GM21786 (cell line): ENCODE results near the gene DENND2D.
A peak's percentile ranks its signal among the peaks of the same experiment; 100 is the strongest.

Experiments
- ATAC-seq: cut with Tn5 transposase; IDR thresholded peaks from one replicate; pipeline ENCODE4 v1.9.1; 2021; ENCODE audit not compliant: unreplicated experiment

The DENND2D gene

DNA sequence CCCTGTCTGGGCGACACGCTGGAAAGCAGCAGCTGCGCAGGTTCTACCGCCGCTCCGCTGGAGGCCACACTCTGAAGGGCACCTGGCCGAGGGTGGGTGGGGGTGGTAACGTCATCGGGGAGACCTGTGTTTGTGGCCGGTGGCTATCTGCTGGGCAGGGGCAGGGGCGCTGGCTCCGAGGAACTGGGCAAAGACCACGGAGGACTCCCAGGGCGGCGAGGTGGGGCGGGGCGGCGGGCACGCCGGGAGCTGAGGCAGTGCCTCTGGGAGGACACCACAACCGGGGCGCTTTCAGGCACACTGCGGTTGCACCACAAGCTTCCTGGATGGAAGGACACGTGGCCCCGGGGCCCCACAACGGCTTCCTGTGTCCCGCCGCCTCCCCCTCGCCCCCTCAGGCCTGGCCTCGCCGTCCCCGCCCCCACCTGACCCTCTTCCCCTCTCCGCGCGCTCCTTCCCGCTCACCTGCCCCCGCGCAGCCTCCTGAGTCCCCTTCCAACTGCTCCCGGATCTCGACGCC, 3.3 kb upstream of the DENND2D start:
- ATAC-seq: peak; percentile 54

DNA sequence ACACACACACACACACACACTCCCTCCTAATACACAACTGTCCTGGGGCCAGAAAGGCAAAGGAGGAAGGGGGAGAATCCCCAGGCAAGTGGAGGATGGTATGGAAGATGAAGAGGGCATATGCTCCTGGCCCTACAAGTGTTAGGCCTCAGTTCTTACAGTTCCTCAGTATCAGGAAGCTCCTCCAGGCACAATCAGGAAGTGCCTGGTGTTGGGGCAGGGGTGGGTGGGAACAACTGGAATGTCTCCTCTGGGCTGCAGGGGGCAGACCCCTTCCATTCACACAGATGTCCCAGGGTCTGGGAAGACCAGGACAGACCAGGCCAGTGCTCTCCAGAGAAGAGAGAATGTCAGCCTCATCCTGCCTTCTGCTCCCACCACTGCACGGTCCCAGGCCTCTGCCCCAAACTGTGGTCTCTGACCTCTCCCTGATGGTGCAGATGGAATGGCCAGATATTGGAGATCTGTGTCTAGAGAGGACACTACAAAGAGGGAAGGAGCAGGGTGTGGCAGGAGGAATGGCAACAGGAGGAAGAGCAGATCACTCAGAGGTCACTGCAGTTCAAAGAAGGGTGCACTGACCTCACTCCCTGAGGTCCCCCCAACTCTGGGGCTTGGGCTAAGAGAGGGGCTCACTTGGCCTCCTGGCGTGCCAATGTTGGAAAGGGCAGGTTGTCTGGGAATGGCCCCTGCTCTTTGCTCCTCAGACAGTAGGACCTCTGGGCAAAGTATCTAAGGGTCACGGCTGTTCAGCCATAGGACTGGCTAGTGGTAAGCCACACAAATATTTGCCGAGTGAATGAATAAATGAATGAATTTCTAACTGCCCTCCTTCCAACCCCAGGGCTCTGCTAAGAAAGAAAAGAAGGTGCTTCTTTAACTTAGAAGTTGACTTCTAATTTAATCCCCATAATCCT, 2.5 kb upstream of the DENND2D start:
- ATAC-seq: no peak

DNA sequence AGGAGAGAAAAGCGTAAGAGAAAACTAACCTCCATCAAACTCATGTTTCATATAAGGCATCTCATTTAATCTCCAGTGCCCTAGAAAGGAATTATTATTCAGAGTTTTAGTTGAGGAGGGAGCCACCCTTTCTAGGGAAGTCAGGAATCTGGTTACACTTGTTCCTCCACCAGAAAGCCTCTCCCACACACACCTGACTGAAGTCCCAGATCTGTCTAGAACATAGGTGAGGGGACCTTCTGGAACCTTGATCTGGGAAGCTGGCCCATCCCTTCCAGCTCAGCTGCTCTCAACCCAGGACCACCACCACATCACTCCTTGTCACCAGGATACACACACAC, 1.9 kb upstream of the DENND2D start:
- ATAC-seq: no peak

DNA sequence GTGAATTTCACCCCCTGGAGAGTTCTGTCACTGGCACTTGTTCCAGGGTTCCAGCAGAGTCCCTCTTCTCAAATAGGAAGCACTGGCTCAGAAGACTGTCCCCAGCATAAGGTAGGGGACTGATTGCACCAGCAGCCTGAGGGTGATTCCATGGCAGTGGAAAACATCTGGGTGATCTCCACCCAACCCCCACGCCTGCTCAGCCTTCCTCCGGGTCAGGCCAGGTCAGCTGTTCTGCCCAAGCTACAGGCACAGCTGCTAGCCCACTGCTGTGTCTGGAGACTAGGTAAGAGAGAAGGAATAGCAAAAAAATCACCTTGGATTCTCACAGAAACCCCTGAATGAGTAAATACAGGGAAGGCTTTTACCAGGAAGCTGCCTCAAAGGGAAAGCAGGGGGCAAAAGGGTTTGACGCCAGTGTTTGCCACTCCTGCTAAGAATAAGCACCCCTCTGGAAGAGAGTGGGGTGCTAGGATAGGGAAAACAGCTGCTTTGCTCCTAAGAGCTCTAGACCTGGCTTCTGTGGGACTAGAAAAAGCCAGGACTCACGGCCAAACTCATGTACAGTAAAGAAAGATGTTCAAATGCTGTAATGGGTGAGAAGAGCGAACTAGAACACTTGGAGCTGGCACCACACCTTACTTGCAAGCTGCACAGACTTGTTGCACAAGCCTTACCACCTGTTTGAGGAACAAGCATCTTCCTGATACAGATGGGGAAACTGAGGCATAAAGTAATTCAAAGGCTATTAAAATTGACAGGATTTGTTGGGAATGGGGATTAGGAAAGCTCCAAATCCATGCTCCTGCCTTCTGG, 1.0 kb upstream of the DENND2D start:
- ATAC-seq: no peak

DNA sequence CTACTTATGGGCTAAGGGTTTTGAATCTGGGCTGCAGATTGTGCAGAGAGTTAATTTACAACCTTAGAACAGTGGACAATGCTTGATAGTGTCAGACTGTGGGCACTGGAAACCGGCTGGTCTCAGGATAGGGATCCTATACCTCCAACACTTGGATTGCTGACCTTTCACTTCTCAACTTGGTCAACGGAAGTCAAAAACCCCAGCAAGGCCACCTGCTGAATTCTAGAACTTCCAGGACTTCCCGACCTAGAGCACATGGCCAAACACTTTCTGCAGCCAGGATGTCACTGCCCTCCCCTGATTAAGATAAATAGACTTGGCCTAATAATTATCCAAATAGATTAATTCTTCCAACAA, 336 bp upstream of the DENND2D start:
- no peak for ATAC-seq

DNA sequence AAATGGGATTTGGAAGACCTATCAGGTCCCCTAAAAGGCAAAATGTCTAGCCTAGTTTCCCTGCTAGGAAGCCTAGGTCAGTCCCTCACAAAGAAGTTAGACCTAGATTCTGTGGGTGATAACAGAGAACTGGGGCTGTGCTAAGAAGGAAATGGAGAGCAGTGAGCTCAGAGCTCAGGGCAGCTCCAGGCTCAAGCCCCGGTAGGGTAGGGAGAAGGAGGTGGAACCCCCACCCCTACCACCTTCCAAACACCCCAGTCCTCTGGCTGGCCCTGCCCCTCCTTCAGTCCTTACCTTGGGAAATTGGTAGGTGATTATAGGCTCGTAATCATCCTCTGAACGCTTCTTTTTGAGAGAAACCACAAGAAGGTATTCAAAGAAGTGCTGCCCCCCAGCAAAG, 1.1 kb downstream of the DENND2D start:
- no peak for ATAC-seq

DNA sequence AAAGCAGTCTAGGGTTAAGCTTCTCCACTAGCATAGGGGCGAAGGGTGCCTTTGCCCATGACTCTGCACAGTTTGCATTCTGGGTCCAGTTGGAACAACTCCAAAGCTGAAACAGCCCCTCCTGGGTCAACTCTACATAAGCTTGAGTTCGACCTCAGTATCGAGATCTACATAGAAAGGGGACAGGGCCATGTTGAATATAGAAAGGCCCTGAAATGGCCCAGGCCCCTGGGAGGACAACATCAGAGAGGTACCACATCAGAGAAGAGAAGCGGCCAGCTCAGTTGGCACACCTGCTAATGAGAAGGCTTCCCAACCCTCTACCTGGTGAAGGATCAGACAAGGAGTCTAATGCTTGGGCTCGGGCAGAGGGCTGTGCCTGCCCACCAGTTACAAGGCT, 1.6 kb downstream of the DENND2D start:
- no peak for ATAC-seq

DNA sequence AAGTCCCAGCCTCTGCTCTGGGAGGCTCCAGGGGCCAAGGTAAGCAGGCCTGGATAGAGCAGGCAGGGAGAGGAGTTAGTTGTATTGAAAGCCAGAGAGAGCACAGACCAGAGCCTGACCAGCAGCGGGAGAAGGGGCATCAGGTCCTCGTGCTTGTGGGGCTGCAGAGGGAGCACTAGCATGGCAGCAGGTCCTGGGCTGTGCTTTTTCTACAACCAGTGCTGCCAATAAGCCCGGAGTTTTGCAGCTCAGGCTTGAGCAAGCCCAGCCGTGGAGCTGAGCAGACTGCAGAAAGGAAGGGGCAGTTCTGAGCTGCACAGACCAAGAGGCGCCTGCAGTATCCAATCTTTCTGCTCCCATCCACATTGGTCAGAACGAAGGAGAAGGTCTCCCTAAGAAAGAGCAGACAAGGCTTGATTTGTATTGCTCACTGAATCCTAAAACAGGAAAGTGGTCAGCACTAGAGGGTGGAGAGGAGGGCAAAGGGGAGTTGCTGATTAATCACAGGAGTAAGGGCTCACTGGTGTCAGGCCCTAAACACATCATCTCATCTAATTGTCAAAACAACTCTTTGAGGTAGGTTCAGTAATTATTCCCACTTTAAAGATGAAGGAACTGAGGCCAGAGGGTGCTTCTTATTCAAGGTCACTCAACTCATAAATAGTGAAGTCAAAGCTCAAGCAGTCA, 2.7 kb downstream of the DENND2D start:
- ATAC-seq: no peak

DNA sequence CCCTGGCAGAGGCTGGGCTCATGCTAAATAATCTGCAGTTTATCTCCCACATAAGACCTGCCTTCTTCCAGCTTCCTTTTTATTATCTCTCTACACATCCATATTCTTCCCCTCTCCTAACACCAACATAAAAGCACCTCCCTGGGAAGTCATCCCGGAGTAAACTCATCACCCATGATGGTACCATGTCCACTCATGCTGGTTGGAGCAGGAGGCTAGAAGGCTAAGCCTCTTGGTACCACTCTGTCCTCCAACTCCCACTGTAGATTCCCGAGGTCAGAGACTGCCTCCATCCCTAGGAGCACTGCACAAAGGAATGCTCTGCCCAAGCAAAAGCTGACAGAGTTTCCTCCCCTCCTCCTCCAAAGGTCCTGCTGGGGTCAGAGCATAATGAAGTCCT, 4.2 kb downstream of the DENND2D start:
- no peak for ATAC-seq

DNA sequence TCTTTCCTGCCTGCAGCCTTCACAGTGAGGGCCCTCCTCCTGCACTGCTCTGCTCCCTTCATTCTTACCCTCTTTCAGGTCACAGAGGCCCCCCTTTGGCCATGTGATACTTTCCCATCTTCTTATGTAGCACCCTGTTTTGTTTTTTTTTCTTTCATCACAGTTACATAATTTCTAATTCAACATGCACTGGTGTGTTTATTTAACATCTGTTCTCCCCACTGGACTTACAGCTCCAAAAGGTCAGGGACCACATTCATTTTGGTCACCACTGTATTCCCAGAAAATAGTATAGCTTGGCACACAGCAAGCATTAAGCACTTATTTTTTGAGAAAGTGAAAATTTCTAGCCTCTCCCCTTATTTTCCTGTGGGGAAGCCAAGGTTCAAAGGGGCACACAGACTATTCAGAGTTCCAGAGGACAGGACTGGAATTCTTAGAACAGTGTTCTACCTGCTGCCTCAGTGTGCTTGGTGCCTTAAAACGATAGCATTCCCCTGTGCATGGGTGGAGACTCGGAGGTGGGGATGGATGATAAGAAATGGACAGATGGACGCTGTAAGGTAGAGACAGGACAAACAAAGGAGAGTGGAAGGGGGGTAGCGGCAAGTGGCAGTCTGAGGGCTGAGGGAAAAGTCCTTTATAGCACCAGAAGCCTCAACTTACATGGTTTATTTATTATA, 5.3 kb downstream of the DENND2D start:
- no peak for ATAC-seq

DNA sequence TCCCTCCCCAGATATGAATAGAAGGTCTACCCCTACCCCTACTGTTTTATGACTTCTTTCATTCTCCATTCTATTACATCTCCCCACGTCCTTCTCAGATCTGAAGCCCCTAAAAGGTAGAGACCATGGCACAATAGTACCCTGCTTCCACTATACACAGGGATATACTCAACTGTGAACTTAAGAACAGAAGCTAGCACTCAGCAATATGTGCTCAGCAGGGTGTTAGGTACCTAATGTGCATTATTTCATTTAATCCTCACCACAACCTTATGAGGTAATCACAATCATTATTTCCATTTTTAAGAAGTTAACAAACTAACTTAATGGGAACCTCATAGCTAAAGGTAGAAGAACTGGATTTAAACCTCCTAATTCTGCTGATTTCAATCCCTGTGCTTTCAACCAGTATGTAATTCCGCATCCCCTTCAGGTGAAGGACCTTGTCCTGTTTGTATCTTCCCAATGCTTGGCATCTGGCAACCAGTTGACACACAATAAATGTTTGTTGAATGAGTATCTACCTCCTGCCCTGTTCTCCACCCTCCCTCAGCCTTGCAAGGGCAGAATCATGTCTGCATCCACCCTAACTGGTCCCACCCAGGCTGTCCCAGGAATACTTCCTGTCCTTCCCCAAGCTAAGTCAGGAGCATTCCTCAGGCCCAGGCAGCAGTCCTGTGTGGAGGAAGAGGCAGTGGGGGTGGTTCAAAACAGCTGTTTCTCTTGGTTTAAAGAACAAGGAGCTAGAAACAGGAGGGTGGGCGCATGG, 6.5 kb downstream of the DENND2D start:
- no peak for ATAC-seq

DNA sequence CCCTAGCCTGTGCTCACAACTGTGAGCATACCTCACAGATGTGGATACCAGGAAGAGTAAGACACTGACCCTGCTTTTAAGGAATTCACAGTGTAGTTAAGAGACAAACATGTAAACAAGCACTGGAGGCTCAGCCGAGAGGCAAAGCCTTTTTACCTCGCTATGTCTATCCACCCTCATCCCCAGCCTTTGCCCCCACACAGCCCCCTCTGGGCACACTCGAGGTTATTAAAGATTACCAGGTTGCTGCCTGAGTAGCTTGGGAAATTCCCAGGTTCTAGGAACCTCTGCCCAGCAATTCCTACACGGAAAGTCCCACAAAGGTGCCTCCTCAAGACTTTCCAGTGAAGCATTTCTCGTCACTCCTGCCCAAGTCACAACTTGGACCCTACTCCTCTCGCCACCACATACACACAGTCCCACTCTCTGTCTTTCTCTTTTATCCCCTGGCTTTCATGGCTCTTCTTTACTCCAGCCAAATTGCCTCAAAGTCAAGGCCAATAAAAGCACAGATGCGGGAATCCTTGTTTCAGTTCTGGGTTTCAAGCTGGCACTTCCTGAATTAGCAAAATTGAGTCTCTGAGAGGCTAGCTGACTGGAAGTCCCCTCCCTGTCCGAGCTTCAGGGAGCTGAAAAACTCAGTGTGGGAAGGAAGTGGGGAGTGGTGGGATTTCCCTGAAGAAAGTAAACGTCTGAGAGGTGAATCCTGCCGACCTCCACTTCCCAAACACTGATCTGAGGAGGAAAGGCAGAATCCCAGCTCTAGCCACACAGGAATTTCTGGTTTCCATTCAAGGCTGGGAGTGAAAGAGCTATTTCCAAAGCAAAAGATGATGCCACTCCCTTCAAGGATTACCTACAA, 7.6 kb downstream of the DENND2D start:
- ATAC-seq: peak; percentile 36

DNA sequence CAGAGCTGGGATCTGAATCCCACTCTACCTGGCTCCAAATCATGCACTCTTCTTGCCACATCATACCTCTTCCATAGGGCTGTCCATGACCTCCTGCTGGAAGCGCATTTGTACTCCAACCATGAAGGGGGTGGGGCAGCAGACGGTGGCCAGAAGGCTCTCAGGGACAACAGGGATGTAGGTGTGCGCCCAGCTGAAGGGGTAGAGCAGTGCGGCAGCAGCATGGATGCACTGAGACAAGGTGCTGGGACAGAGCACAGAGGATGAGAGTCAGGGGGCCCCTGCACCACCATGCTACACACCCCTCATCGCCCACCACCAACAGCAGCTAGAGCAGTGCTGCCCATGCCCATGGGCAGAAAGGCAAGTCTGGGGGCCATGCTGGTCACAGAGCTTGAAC, 8.4 kb downstream of the DENND2D start:
- ATAC-seq: no peak

DNA sequence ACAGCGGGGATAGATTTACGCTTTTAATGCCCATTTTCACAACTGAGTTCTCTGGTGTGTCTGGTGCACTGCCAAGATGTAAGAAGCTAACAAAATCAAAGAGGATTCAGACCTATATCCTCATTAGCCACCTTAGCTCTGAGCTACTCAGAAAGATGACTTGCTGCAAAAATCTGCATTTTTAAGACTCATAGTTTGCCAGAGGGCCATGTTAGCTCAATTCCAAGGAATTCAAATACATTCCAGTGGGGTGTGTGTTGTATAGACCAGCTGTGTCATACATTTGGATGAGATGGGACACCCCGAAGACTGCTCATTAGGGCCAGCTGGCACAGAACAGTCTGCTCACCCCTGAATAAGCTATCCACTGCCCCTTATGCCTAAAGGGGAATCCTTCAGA, 8.9 kb downstream of the DENND2D start:
- no peak for ATAC-seq

DNA sequence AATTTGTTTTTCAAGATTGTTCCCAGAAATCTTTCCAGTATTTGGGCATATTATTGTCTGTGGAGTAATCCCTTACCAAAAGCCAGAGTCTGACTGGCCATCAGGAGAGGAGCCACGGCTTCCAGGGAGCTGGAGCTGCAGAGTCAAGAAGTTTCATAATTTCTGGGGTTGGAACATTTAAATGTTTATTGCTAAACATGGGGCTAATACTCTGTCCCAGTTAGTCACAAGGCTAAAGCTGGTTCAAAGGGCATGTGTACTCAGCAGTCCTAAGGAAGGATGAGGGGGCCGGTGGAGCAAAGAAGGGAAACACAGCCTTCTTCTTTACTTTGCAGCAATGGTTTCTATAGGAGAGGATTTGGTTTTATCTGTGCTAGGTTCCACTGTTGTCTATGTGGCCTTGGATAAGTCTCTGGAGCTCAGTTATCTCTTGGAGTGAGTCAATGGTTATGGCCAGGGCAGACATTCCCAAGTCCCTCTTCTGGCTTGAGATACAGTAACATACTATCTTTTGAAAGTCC, 9.5 kb downstream of the DENND2D start:
- ATAC-seq: no peak

DNA sequence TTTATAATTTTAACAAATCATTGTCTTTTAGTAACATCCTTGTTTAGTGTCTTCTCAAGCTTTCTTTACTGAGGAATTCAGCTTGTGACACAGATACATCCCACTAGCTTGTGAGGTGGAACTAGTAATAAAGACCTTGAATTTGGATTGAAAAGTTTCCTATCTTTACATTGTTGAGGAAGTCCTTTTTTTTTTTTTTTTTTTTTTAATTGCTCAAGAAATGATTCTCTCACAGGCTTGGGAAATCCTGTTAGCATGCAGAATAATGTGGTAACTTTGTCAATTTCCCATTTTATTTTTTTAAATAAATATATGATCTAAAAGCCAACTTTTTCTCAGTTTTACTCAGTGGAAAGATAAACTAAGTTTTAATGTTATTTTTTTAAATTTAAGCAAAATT, 15.8 kb downstream of the DENND2D start:
- ATAC-seq: no peak

DNA sequence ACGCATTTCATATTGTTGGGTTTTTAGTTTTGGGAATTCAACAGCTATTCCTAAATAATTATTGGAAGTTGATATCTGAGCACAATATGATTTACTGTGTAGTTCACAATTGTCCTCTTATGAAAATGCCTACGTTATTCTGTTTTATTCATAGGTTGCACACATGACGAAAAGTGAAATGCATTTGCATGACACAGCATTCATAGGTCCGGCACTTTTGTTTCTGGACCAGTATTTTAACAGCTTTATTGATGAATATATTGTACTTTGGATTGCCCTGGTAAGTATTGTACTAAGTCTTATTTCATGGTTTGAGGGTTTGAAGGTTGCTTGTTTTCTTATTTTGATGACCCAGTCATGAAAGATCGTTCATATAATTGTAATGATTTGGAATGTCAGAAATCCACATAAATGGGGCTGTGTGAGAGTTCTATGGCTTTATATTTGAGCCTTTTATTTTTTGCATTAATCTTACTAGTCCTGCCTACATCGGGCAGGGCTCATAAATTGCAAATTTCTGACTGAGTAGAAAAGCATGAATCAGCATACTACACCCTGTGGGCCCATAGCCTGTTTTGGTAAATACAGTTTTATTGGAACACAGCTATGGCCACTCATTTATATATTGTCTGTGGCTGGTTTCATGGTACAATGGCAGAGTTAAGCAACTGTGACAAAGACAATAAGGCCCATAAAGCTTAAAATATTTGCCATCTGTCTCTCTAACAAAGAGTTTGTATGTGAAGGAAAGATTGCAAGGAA, 17.0 kb downstream of the DENND2D start:
- ATAC-seq: no peak

DNA sequence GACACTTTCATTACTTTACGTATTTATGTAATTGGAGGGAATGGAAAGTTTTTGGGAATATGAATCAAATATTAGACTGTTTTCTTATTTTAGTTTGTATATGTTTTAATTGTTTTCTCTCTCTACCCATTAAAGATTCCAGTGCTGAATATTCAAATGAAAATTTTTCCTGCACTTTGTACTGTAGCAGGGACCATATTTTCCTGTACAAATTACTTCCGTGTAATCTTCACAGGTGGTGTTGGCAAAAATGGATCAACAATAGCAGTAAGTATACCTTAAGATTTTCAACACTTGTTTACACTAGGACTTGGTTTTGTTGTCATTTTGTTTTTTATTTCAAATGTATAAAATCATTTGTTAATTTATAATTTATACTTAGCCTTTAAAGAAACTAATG, 18.4 kb downstream of the DENND2D start:
- ATAC-seq: no peak
